Natural killer cell (primary cell): ENCODE measurements around the gene CTRB1. TPM values are rescaled to one million over a fixed set of nuclear protein-coding genes. Genes with fewer than 3 reads are reported as not detected.
"Not testable (repeated sequence)": the region's sequence is repeated elsewhere in the genome, so short reads cannot be mapped to it uniquely, and the experiment has no call there.

Experiments used
- ATAC-seq, 3 donors: fragments of 150-1000 bp in 2 of 3; fragments of 200-7000 bp in 1 of 3; cut with Tn5 transposase; 1 replicate in 1 of 3; 2 replicates in 2 of 3; pipeline ENCODE4 v1.10.0; 2021; ENCODE audit warnings: mild to moderate bottlenecking in 2 of 3, moderate library complexity in 2 of 3
- DNase-seq, 2 donors: peaks; one replicate each; pipeline versions ENCODE4 v3.0.0 to v3.0.0-alpha.2; 2013 to 2021; ENCODE audit warnings: mixed read lengths in 1 of 2
- H3K27ac ChIP-seq: one replicate; pipeline ENCODE4 v1.5.1; 2013; ENCODE audit warnings: mild to moderate bottlenecking, low read length
- H3K27me3 ChIP-seq: one replicate; pipeline ENCODE4 v1.6.1; 2013; ENCODE audit warnings: low read length; ENCODE audit not compliant: control insufficient read depth, insufficient read depth
- H3K36me3 ChIP-seq: one replicate; pipeline ENCODE4 v1.6.1; 2013; ENCODE audit warnings: low read length; ENCODE audit not compliant: control insufficient read depth, insufficient read depth
- H3K4me1 ChIP-seq: one replicate; pipeline ENCODE4 v1.6.1; 2013; ENCODE audit warnings: low read length; ENCODE audit not compliant: control insufficient read depth, insufficient read depth
- H3K4me3 ChIP-seq: one replicate; pipeline ENCODE4 v1.5.1; 2013; ENCODE audit warnings: low read length
- H3K9me3 ChIP-seq: one replicate; pipeline ENCODE4 v1.6.1; 2013; ENCODE audit warnings: low read length; ENCODE audit not compliant: control insufficient read depth, insufficient read depth
- H3K27ac Mint-ChIP-seq, 2 donors: one replicate each; pipeline ENCODE4 v1.8.0; 2022; ENCODE audit warnings: mild to moderate bottlenecking in 2 of 2, mixed read lengths in 2 of 2, moderate library complexity in 1 of 2
- H3K27me3 Mint-ChIP-seq, 2 donors: one replicate each; pipeline ENCODE4 v1.8.0; 2022; ENCODE audit warnings: low read depth in 2 of 2, mixed read lengths in 2 of 2
- H3K36me3 Mint-ChIP-seq: one replicate; pipeline ENCODE4 v1.8.0; 2022; ENCODE audit warnings: mixed read lengths
- H3K4me1 Mint-ChIP-seq, 2 donors: one replicate each; pipeline ENCODE4 v1.8.0; 2022; ENCODE audit warnings: mixed read lengths in 2 of 2
- H3K4me3 Mint-ChIP-seq: one replicate; pipeline ENCODE4 v1.8.0; 2022; ENCODE audit warnings: mild to moderate bottlenecking, moderate library complexity, mixed read lengths
- H3K9me3 Mint-ChIP-seq, 2 donors: one replicate each; pipeline ENCODE4 v1.8.0; 2022; ENCODE audit warnings: mixed read lengths in 2 of 2
- CTCF ChIP-seq: fragments of 200-600 bp; IDR thresholded peaks from one replicate; pipeline ENCODE4 v1.8.0; 2022; ENCODE audit warnings: antibody characterized with exemption
- WGBS: methylation state at CpG from one replicate; pipeline ENCODE4 v1.1.7; 2013; ENCODE audit warnings: missing lambda C conversion rate; ENCODE audit not compliant: insufficient coverage; 5-methylcytosine and 5-hydroxymethylcytosine counted together
- intact Hi-C: fragments of 100-400 bp; cut with micrococcal nuclease; formaldehyde crosslinking; loops from one replicate; pipeline ENCODE4 v1.14.2; 2022
- total RNA-seq, 4 donors: library from RNA; stranded (reverse); fragments of 120-200 nt in 1 of 4; gene quantifications; one replicate each; pipeline versions ENCODE4 v1.2.3 to v1.2.4, GENCODE V29; 2013 to 2022

CTRB1 gene
- total RNA-seq, 3 donors from 2014 or later (not counting 1 experiment from before 2014, with no cell fraction given), result not detected

GRCh38 chr16:75238853-75239541 is 20.2 kb downstream of the CTRB1 start:
- H3K36me3 ChIP-seq, result no peaks in the 10 kb centered on the region
- Mint-ChIP-seq H3K4me1 (peaks cover 0 to 14% of the 10 kb centered on the region in 2 donors), H3K4me3 (no peak overlapping the region), H3K27ac (no peak overlapping the region), H3K36me3 (no peaks in the 10 kb centered on the region), H3K9me3 (no peaks in the 10 kb centered on the region), H3K27me3 (peaks cover 9 to 19% of the 10 kb centered on the region in 2 donors)
- H3K27me3 ChIP-seq, result peaks cover 8% of the 10 kb centered on the region
- intact Hi-C loops, result no loop called here
- 84% methylated on average over 16 of the region's 16 CpGs for WGBS
- TF ChIP-seq CTCF, result no peak
- peaks cover 11% of the 10 kb centered on the region for H3K4me1 ChIP-seq
- no peak overlapping the region for H3K27ac ChIP-seq
- ATAC-seq (no peak), DNase-seq (no peak)
- no peaks in the 10 kb centered on the region for H3K9me3 ChIP-seq
- no peak overlapping the region for H3K4me3 ChIP-seq

GRCh38 chr16:75239542-75240122 is 20.8 kb downstream of the CTRB1 start:
- Mint-ChIP-seq H3K4me1 (peaks cover 0 to 15% of the 10 kb centered on the region in 2 donors), H3K27ac (no peak overlapping the region), H3K36me3 (no peaks in the 10 kb centered on the region), H3K9me3 (no peaks in the 10 kb centered on the region), H3K27me3 (peaks cover 13 to 19% of the 10 kb centered on the region in 2 donors), H3K4me3 (no peak overlapping the region)
- WGBS, result 90% methylated on average over 19 of the region's 19 CpGs
- DNase-seq (no peak), ATAC-seq (no peak)
- peaks cover 4% of the 10 kb centered on the region for H3K27me3 ChIP-seq
- H3K36me3 ChIP-seq, result no peaks in the 10 kb centered on the region
- intact Hi-C loops, result no loop called here
- H3K4me3 ChIP-seq, result no peak overlapping the region
- no peaks in the 10 kb centered on the region for H3K9me3 ChIP-seq
- H3K27ac ChIP-seq, result no peak overlapping the region
- H3K4me1 ChIP-seq, result peaks cover 9% of the 10 kb centered on the region
- TF ChIP-seq CTCF, result no peak

GRCh38 chr16:75240633-75241032 is 21.8 kb downstream of the CTRB1 start:
- H3K27me3 ChIP-seq, intact Hi-C loops, H3K36me3 ChIP-seq, H3K4me1 ChIP-seq, H3K27ac Mint-ChIP-seq, H3K9me3 ChIP-seq, H3K27ac ChIP-seq, H3K4me3 ChIP-seq, ATAC-seq, H3K4me3 Mint-ChIP-seq, H3K36me3 Mint-ChIP-seq, H3K9me3 Mint-ChIP-seq, DNase-seq: not testable (repeated sequence)
- WGBS, result 95% methylated on average over 7 of the region's 7 CpGs
- peaks cover 16 to 22% of the 10 kb centered on the region in 2 donors for H3K27me3 Mint-ChIP-seq
- peaks cover 0 to 13% of the 10 kb centered on the region in 2 donors for H3K4me1 Mint-ChIP-seq

GRCh38 chr16:75241412-75241811 is 22.6 kb downstream of the CTRB1 start:
- 80% methylated on average over 8 of the region's 8 CpGs for WGBS
- no peaks in the 10 kb centered on the region for H3K9me3 Mint-ChIP-seq
- ATAC-seq (no peak), DNase-seq (no peak)
- peaks cover 21 to 22% of the 10 kb centered on the region in 2 donors for H3K27me3 Mint-ChIP-seq
- no peak overlapping the region for H3K4me3 ChIP-seq
- H3K36me3 Mint-ChIP-seq, result no peaks in the 10 kb centered on the region
- peaks cover 2% of the 10 kb centered on the region for H3K4me1 ChIP-seq
- H3K9me3 ChIP-seq, result no peaks in the 10 kb centered on the region
- TF ChIP-seq CTCF, result no peak
- intact Hi-C loops, result no loop called here
- peaks cover 0 to 5% of the 10 kb centered on the region in 2 donors for H3K4me1 Mint-ChIP-seq
- no peaks in the 10 kb centered on the region for H3K36me3 ChIP-seq
- no peak overlapping the region for H3K27ac ChIP-seq
- no peak overlapping the region for H3K27ac Mint-ChIP-seq
- H3K4me3 Mint-ChIP-seq, result no peak overlapping the region
- H3K27me3 ChIP-seq, result peaks cover 2% of the 10 kb centered on the region
